Fibroblast of skin of back (primary cell): ENCODE results near the gene PDE10A.

ENCODE experiments used
- DNase-seq: peaks from one replicate; pipeline ENCODE4 v3.0.0-alpha.2; 2013

Gene PDE10A

GRCh38 chr6:165365371-165365770 is 297.7 kb downstream of the PDE10A start:
- DNase-seq = no peak

- DNase-seq = no peak
Measured at GRCh38 chr6:165345700-165346099, 317.3 kb downstream of the PDE10A start.

- DNase-seq = no peak
Measured at GRCh38 chr6:165340532-165340931, 322.5 kb downstream of the PDE10A start.

- DNase-seq = no peak
Measured at GRCh38 chr6:165325609-165326008, 337.4 kb downstream of the PDE10A start.

GRCh38 chr6:165321555-165322145 is 341.4 kb downstream of the PDE10A start:
- DNase-seq = peak; percentile 2

GRCh38 chr6:165321150-165321549 is 341.9 kb downstream of the PDE10A start:
- no peak for DNase-seq

GRCh38 chr6:165317723-165318122 is 345.3 kb downstream of the PDE10A start:
- DNase-seq = no peak

- peak; percentile 77 for DNase-seq
Measured at GRCh38 chr6:165308926-165309731, 353.9 kb downstream of the PDE10A start, which contains the start of gene C6orf118. Gene C6orf118, minus strand, starts transcription at chr6:165309605. Its CDS starts 19 bp downstream, at chr6:165309586.

- no peak for DNase-seq
Measured at GRCh38 chr6:165306955-165307354, 356.1 kb downstream of the PDE10A start.

- no peak for DNase-seq
Measured at GRCh38 chr6:165301372-165302246, 361.4 kb downstream of the PDE10A start.

- DNase-seq = no peak
Measured at GRCh38 chr6:165300422-165300936, 362.6 kb downstream of the PDE10A start.

GRCh38 chr6:165298875-165299274 is 364.2 kb downstream of the PDE10A start:
- DNase-seq = no peak

GRCh38 chr6:165298402-165298801 is 364.6 kb downstream of the PDE10A start:
- no peak for DNase-seq

- no peak for DNase-seq
Measured at GRCh38 chr6:165292657-165293056, 370.4 kb downstream of the PDE10A start.
